OCI-LY1 (cell line): ENCODE results near the gene NEDD4L.

ENCODE experiments used
- H2AFZ ChIP-seq: fragments of 200-600 bp; sonication (generic), shearing (Covaris generic); 2 replicates; pipeline ENCODE4 v1.6.0; 2014; ENCODE audit warnings: antibody characterized with exemption, mild to moderate bottlenecking, low read length
- H3F3A ChIP-seq: fragments of 200-600 bp; sonication (generic), shearing (Covaris generic); 2 replicates; pipeline ENCODE4 v1.6.0; 2014; ENCODE audit warnings: mild to moderate bottlenecking, antibody characterized with exemption, low read length, moderate library complexity; ENCODE audit not compliant: insufficient read depth
- H3K27ac ChIP-seq: fragments of 200-600 bp; sonication (generic); 2 replicates; pipeline ENCODE4 v1.5.1; 2014; ENCODE audit warnings: low read length, mixed run types, mild to moderate bottlenecking, low read depth; ENCODE audit not compliant: poor library complexity, severe bottlenecking
- H3K27me3 ChIP-seq: fragments of 200-600 bp; sonication (generic); 2 replicates; pipeline ENCODE4 v1.6.0; 2014; ENCODE audit warnings: antibody characterized with exemption, mild to moderate bottlenecking, low read length, moderate library complexity; ENCODE audit not compliant: insufficient read depth
- H3K36me3 ChIP-seq: fragments of 200-600 bp; sonication (generic); 2 replicates; pipeline ENCODE4 v1.6.1; 2014; ENCODE audit warnings: mild to moderate bottlenecking, antibody characterized with exemption, low read length, moderate library complexity, mixed read lengths; ENCODE audit not compliant: insufficient read depth
- H3K4me1 ChIP-seq: fragments of 200-600 bp; sonication (generic); 2 replicates; pipeline ENCODE4 v1.5.1; 2014; ENCODE audit warnings: mild to moderate bottlenecking, low read length, moderate library complexity; ENCODE audit not compliant: insufficient read depth, severe bottlenecking
- H3K4me2 ChIP-seq: fragments of 200-600 bp; sonication (generic), shearing (Covaris generic); 2 replicates; pipeline ENCODE4 v1.6.1; 2014; ENCODE audit warnings: low read length
- H3K4me3 ChIP-seq: fragments of 200-600 bp; sonication (generic); 2 replicates; pipeline ENCODE4 v1.5.1; 2014; ENCODE audit warnings: low read length, low read depth, mild to moderate bottlenecking, mixed read lengths; ENCODE audit not compliant: poor library complexity, severe bottlenecking
- H3K79me2 ChIP-seq: fragments of 200-600 bp; shearing (Covaris generic); 2 replicates; pipeline ENCODE4 v1.6.1; 2016; ENCODE audit warnings: mixed run types, low read length, mixed read lengths; ENCODE audit not compliant: insufficient read depth
- H3K9ac ChIP-seq: fragments of 200-600 bp; sonication (generic), shearing (Covaris generic); 2 replicates; pipeline ENCODE4 v1.6.1; 2014; ENCODE audit warnings: mild to moderate bottlenecking, low read length, mixed read lengths
- H3K9me2 ChIP-seq: fragments of 200-600 bp; sonication (generic), shearing (Covaris generic); 2 replicates; pipeline ENCODE4 v1.6.1; 2014; ENCODE audit warnings: low read depth, mild to moderate bottlenecking, low read length, mixed read lengths
- H3K9me3 ChIP-seq: fragments of 200-600 bp; shearing (Covaris generic); 2 replicates; pipeline ENCODE4 v1.6.1; 2014; ENCODE audit warnings: low read length, mixed read lengths
- H4K20me1 ChIP-seq: fragments of 200-600 bp; sonication (generic), shearing (Covaris generic); 2 replicates; pipeline ENCODE4 v1.6.0; 2016; ENCODE audit warnings: mild to moderate bottlenecking, low read length; ENCODE audit not compliant: insufficient read depth
- EZH2 ChIP-seq: fragments of 200-600 bp; sonication (generic), shearing (Covaris generic); IDR thresholded peaks from 2 replicates; pipeline ENCODE4 v1.8.0; 2017; ENCODE audit warnings: borderline replicate concordance, mixed run types, mild to moderate bottlenecking, antibody characterized with exemption, low read length, moderate library complexity, mixed read lengths
- TF ChIP-seq, protein P1 (sequence below): fragments of 200-600 bp; sonication (generic), shearing (Covaris generic); IDR thresholded peaks from 2 replicates; pipeline ENCODE4 v1.5.1; 2017; ENCODE audit warnings: mild to moderate bottlenecking, antibody characterized with exemption, low read length, moderate library complexity, mixed read lengths

Gene NEDD4L

DNA sequence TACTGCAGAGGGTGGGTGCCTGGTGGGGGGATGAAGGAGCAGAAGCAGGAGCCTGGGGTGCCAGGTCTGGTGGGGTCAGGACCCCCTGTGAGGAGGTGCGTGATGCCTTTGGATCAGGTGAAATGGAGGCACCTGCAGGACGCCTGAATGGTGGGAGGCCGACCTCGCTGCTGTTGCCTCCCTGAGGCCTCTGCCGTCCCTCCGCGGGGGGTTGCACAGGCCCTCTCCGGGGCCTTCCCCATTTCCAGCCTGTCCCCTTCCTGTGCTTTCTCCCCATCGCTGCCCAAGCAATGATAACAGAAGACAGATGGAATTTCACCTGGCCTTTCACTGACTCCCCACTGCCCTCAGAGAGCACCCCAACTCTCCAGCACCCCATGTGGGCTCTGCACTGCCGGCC is 325.6 kb downstream of the NEDD4L start:
- H3K27me3 ChIP-seq, result no peaks in the 10 kb centered on the region
- H3K9ac ChIP-seq, result no peak overlapping the region
- H3K36me3 ChIP-seq, result no peaks in the 10 kb centered on the region
- H4K20me1 ChIP-seq, result no peaks in the 10 kb centered on the region
- TF ChIP-seq, protein P1, sequence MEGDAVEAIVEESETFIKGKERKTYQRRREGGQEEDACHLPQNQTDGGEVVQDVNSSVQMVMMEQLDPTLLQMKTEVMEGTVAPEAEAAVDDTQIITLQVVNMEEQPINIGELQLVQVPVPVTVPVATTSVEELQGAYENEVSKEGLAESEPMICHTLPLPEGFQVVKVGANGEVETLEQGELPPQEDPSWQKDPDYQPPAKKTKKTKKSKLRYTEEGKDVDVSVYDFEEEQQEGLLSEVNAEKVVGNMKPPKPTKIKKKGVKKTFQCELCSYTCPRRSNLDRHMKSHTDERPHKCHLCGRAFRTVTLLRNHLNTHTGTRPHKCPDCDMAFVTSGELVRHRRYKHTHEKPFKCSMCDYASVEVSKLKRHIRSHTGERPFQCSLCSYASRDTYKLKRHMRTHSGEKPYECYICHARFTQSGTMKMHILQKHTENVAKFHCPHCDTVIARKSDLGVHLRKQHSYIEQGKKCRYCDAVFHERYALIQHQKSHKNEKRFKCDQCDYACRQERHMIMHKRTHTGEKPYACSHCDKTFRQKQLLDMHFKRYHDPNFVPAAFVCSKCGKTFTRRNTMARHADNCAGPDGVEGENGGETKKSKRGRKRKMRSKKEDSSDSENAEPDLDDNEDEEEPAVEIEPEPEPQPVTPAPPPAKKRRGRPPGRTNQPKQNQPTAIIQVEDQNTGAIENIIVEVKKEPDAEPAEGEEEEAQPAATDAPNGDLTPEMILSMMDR, result no peak
- TF ChIP-seq EZH2, result no peak
- H3K9me3 ChIP-seq, result no peaks in the 10 kb centered on the region
- H3F3A ChIP-seq, result no peaks in the 10 kb centered on the region
- H3K4me1 ChIP-seq, result no peaks in the 10 kb centered on the region
- H3K4me2 ChIP-seq, result no peak overlapping the region
- H3K4me3 ChIP-seq, result no peak overlapping the region
- no peak overlapping the region for H2AFZ ChIP-seq
- no peak overlapping the region for H3K27ac ChIP-seq
- no peaks in the 10 kb centered on the region for H3K79me2 ChIP-seq
- no peaks in the 10 kb centered on the region for H3K9me2 ChIP-seq

DNA sequence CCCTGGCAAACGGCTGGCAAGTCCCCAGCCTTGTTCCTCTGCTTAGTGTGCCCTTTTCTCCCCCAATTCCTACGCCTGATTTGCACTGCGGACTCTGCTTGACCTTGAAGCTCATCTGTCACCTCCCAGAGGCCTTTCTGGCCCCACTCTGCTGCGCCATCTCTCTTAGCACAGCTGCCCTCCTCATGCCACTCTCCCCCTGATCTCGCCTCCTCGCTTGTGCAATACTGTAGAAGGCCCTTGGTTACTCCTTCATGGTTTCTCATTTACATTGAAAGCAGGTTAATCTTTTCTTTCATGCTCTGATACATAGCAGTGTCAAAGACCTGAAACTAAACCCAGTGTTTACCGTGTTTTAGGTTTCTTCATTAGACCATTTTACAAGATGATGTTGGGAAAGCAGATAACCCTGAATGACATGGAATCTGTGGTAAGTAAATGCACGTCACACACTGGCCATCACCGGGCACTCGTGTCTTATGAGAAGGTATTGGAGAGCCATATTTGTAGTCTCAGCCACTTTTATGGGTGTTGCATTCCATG is 326.1 kb downstream of the NEDD4L start:
- H2AFZ ChIP-seq, result no peak overlapping the region
- H3K27ac ChIP-seq, result no peak overlapping the region
- no peaks in the 10 kb centered on the region for H3K27me3 ChIP-seq
- no peaks in the 10 kb centered on the region for H4K20me1 ChIP-seq
- no peaks in the 10 kb centered on the region for H3K79me2 ChIP-seq
- no peak for TF ChIP-seq EZH2
- TF ChIP-seq, protein P1, result no peak
- no peaks in the 10 kb centered on the region for H3K4me1 ChIP-seq
- H3F3A ChIP-seq, result no peaks in the 10 kb centered on the region
- no peaks in the 10 kb centered on the region for H3K9me3 ChIP-seq
- no peak overlapping the region for H3K9ac ChIP-seq
- no peaks in the 10 kb centered on the region for H3K36me3 ChIP-seq
- no peak overlapping the region for H3K4me3 ChIP-seq
- H3K9me2 ChIP-seq, result no peaks in the 10 kb centered on the region
- no peak overlapping the region for H3K4me2 ChIP-seq

DNA sequence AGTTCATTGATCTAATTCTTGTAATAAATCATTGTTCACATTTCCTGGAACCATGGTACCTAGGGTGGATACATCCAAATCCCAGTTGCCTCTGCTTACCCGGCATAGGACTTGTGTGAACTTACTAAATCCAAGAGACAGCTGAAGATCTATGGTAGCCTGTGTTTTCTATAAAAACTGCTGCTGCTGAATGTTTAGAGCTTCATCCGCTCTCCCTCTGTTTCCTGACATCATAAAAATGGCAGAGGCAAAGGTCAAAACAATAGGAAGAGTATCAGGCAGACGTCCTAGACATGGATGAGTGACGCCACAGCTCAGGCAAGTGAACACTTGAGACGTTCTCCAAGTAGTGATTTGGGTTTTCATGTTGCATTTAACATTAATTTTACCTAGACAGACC is 326.6 kb downstream of the NEDD4L start:
- Histone ChIP-seq H3K9ac (no peak overlapping the region), H3K79me2 (no peaks in the 10 kb centered on the region), H3K27me3 (no peaks in the 10 kb centered on the region), H3K4me1 (no peaks in the 10 kb centered on the region), H3K36me3 (no peaks in the 10 kb centered on the region), H4K20me1 (no peaks in the 10 kb centered on the region), H3K4me2 (no peak overlapping the region), H2AFZ (no peak overlapping the region), H3K4me3 (no peak overlapping the region), H3K27ac (no peak overlapping the region), H3K9me3 (no peaks in the 10 kb centered on the region), H3F3A (no peaks in the 10 kb centered on the region), H3K9me2 (no peaks in the 10 kb centered on the region)
- TF ChIP-seq, protein P1, result no peak
- no peak for TF ChIP-seq EZH2
